Vagina (tissue), 2 donors: ENCODE measurements around the gene MGST2.

Source experiments
- POLR2A ChIP-seq, 2 donors: fragments of 450-650 bp; IDR thresholded peaks; one replicate each; pipeline ENCODE4 v1.6.1; 2017; ENCODE audit warnings: antibody characterized with exemption in 2 of 2, mild to moderate bottlenecking in 2 of 2, moderate library complexity in 2 of 2
- POLR2AphosphoS5 ChIP-seq, 2 donors: sonication (generic); formaldehyde crosslinking; IDR thresholded peaks; one replicate each; pipeline ENCODE4 v1.9.0; 2017; ENCODE audit warnings: antibody characterized with exemption in 2 of 2, mild to moderate bottlenecking in 2 of 2, low read depth in 1 of 2; ENCODE audit not compliant: insufficient read depth in 1 of 2
- TF ChIP-seq, protein P1 (sequence below), 3 experiments: fragments of 450-650 bp in 2 of 3; fragments of 200-600 bp in 1 of 3; sonication (generic) in 1 of 3; IDR thresholded peaks; one replicate each; pipeline ENCODE4 v1.5.1; 2017 to 2019; ENCODE audit warnings: antibody characterized with exemption in 3 of 3, mild to moderate bottlenecking in 2 of 3, moderate library complexity in 2 of 3

DNA sequence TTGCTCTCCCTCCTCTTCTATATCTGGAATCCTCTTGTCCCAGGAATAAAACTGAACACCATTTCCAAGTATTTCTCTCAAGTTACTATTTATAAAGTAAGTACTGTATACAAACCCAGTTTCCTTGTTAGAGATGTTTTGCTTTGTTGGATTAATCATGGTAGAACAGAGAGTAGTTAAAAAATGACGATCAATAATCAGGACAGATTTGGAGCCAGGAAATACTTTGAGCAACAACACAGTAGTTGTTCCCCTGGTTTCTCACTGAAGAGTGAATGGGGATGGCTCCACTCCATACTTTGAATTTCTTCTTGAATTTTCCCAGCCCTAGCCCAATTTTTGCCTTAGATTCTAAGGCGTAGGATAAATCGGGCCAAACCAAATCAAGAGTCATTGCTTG is 21.4 kb downstream of the MGST2 start:
- TF ChIP-seq, protein P1, sequence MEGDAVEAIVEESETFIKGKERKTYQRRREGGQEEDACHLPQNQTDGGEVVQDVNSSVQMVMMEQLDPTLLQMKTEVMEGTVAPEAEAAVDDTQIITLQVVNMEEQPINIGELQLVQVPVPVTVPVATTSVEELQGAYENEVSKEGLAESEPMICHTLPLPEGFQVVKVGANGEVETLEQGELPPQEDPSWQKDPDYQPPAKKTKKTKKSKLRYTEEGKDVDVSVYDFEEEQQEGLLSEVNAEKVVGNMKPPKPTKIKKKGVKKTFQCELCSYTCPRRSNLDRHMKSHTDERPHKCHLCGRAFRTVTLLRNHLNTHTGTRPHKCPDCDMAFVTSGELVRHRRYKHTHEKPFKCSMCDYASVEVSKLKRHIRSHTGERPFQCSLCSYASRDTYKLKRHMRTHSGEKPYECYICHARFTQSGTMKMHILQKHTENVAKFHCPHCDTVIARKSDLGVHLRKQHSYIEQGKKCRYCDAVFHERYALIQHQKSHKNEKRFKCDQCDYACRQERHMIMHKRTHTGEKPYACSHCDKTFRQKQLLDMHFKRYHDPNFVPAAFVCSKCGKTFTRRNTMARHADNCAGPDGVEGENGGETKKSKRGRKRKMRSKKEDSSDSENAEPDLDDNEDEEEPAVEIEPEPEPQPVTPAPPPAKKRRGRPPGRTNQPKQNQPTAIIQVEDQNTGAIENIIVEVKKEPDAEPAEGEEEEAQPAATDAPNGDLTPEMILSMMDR (IDR thresholded peaks at IDR 0.05) = no peak
- TF ChIP-seq POLR2A (IDR thresholded peaks at IDR 0.05) (no peak), POLR2AphosphoS5 (IDR thresholded peaks at IDR 0.05; ENCODE audit: insufficient read depth in 1 of 2, low read depth in 1 of 2) (no peak)
